ENCODE results near the gene DPF3. TPM values are rescaled to one million over a fixed set of nuclear protein-coding genes. Genes with fewer than 3 reads are reported as not detected.

DPF3 gene
- total and polyA plus RNA-seq, 9 of the 15 experiments (the other 6 are each of a cell fraction or from before 2014, with no cell fraction given), result 0.21 to 4.9 (median 1.2) TPM

- TF ChIP-seq MYNN (IDR thresholded peaks at IDR 0.05) (no peak), MYNN (CRISPR knock-in tag; IDR thresholded peaks at IDR 0.05) (no peak), VEZF1 (CRISPR knock-in tag; IDR thresholded peaks at IDR 0.05) (no peak)
Measured at GRCh38 chr14:72887514-72887913, 6.4 kb downstream of the DPF3 start (continued).

GRCh38 chr14:72884386-72884785 is 9.5 kb downstream of the DPF3 start:
- no peak for ATAC-seq
- TF ChIP-seq HSF4 (CRISPR knock-in tag; IDR thresholded peaks at IDR 0.05; ENCODE audit: borderline replicate concordance), result no peak
- TF ChIP-seq MAFG (tag; conservative IDR thresholded peaks at IDR 0.05), result no peak
- TF ChIP-seq ZHX1 (conservative IDR thresholded peaks at IDR 0.05; ENCODE audit: low read length), result no peak
- no peak for TF ChIP-seq FOXA1 (IDR thresholded peaks at IDR 0.05; ENCODE audit: borderline replicate concordance)
- TF ChIP-seq NELFE (IDR thresholded peaks at IDR 0.05; ENCODE audit: insufficient read depth, insufficient read length), result no peak
- no peak for TF ChIP-seq TEAD4 (IDR thresholded peaks at IDR 0.05; ENCODE audit: low read length)
- no peak for TF ChIP-seq TEAD4 (CRISPR knock-in tag; IDR thresholded peaks at IDR 0.05; ENCODE audit: borderline replicate concordance)
- TF ChIP-seq FOXA3 (CRISPR knock-in tag; conservative IDR thresholded peaks at IDR 0.05 in 1 of 2, IDR thresholded peaks at IDR 0.05 in 1 of 2), result no peak
- TF ChIP-seq HINFP (tag; conservative IDR thresholded peaks at IDR 0.05; ENCODE audit: low read depth), result no peak
- no peak for TF ChIP-seq CHAMP1 (IDR thresholded peaks at IDR 0.05)
- no peak for TF ChIP-seq SMAD4 (CRISPR knock-in tag; conservative IDR thresholded peaks at IDR 0.05)

More at GRCh38 chr14:72884386-72884785, 9.5 kb downstream of the DPF3 start:
- no peak overlapping the region for H3K9ac ChIP-seq (ENCODE audit: insufficient read depth in 1 of 2, low read depth in 2 of 2, low read length in 2 of 2)
- no peaks in the 10 kb centered on the region for H3K9me3 ChIP-seq (replicated peaks; ENCODE audit: control insufficient read depth, insufficient read depth, low read depth, low read length)
- DNase-seq (ENCODE audit: extremely low read depth in 1 of 4, low spot score in 3 of 4), result no peak
- no peak for FAIRE-seq
- no peak overlapping the region for H2AFZ ChIP-seq (ENCODE audit: low read depth, low read length)
- 59% methylated on average over 3 of the region's 4 CpGs for WGBS (ENCODE audit: insufficient coverage, low coverage, missing lambda C conversion rate)
- H3K27ac ChIP-seq (ENCODE audit: extremely low read depth, low read depth, low read length), result no peak overlapping the region
- no peaks in the 10 kb centered on the region for H3K36me3 ChIP-seq (ENCODE audit: control insufficient read depth, insufficient read depth, low read length)
- no peak overlapping the region for H3K4me2 ChIP-seq (ENCODE audit: insufficient read depth, low read length)
- no peaks in the 10 kb centered on the region for H3K9me1 ChIP-seq (ENCODE audit: control insufficient read depth, insufficient read depth, low read length)
- peaks cover 0 to 6% of the 10 kb centered on the region in 2 experiments; a peak in 3 of 5 replicates for H3K4me1 ChIP-seq (replicated peaks in 1 of 2; ENCODE audit: control insufficient read depth in 2 of 2, insufficient read depth in 2 of 2, low read length in 2 of 2)
- in situ Hi-C loops (cut with MboI), result no loop called here
- CTCF ChIA-PET (ENCODE audit: low intra/inter-chr PET ratio), result no interaction called here
- no peaks in the 10 kb centered on the region for H3K79me2 ChIP-seq (ENCODE audit: control insufficient read depth, insufficient read depth, low read length)
- intact Hi-C loops (cut with micrococcal nuclease), result no loop called here
- no peaks in the 10 kb centered on the region for H4K20me1 ChIP-seq (replicated peaks; ENCODE audit: control insufficient read depth, insufficient read depth, low read length)
- no peaks in the 10 kb centered on the region for H3K27me3 ChIP-seq (ENCODE audit: control insufficient read depth in 2 of 2, insufficient read depth in 2 of 2, low read length in 2 of 2)
- no peak overlapping the region for H3K4me3 ChIP-seq
- BruUV-seq (replicated peaks), result no TSS peak
- POLR2A ChIA-PET, result no interaction called here

Measured in K562 (cell line).